Fibroblast of skin of left quadriceps (primary cell): ENCODE results near the gene IMPDH2.
"Not testable (repeated sequence)": the region's sequence is repeated elsewhere in the genome, so short reads cannot be mapped to it uniquely, and the experiment has no call there.

Experiments
- DNase-seq, 2 experiments: peaks; one replicate each; pipeline ENCODE4 v3.0.0-alpha.2; 2013; ENCODE audit warnings: low read depth in 2 of 2

IMPDH2 gene

GRCh38 chr3:49021213-49021812, 7.9 kb downstream of the IMPDH2 start:
- peak; percentile 94 to 95 for DNase-seq

GRCh38 chr3:49020330-49021212, 8.6 kb downstream of the IMPDH2 start:
- no peak for DNase-seq

- no peak for DNase-seq
Measured at GRCh38 chr3:49019941-49020329, 9.3 kb downstream of the IMPDH2 start.

- no peak for DNase-seq
Measured at GRCh38 chr3:49018707-49019006, 10.5 kb downstream of the IMPDH2 start.

- DNase-seq, result no peak
Measured at GRCh38 chr3:49017971-49018706, 11.1 kb downstream of the IMPDH2 start, which contains the start of gene DALRD3. TSS of gene DALRD3 (minus strand) at chr3:49018580. CDS start at chr3:49018564, 16 bp downstream.

- DNase-seq, result no peak
Measured at GRCh38 chr3:49017229-49017970, 11.8 kb downstream of the IMPDH2 start.

GRCh38 chr3:49016414-49017228, 12.6 kb downstream of the IMPDH2 start:
- DNase-seq, result no peak

GRCh38 chr3:49015765-49016164, 13.4 kb downstream of the IMPDH2 start:
- no peak for DNase-seq

GRCh38 chr3:49015072-49015471, 14.1 kb downstream of the IMPDH2 start:
- no peak for DNase-seq

- no peak for DNase-seq
Measured at GRCh38 chr3:49013738-49014660, 15.2 kb downstream of the IMPDH2 start.

- no peak for DNase-seq
Measured at GRCh38 chr3:49013113-49013737, 16.0 kb downstream of the IMPDH2 start.

GRCh38 chr3:49012441-49013017, 16.7 kb downstream of the IMPDH2 start:
- DNase-seq, result no peak

GRCh38 chr3:49009396-49009795, 19.8 kb downstream of the IMPDH2 start:
- DNase-seq, result no peak

GRCh38 chr3:49008627-49009026, 20.6 kb downstream of the IMPDH2 start:
- DNase-seq, result not testable (repeated sequence)

- peak; percentile 81 to 82 for DNase-seq
Measured at GRCh38 chr3:49007771-49008528, 21.2 kb downstream of the IMPDH2 start.

GRCh38 chr3:49007068-49007770, 22.0 kb downstream of the IMPDH2 start, which contains the start of gene WDR6:
TSS of gene WDR6 (plus strand) at chr3:49007391. CDS start at chr3:49007432, 41 bp downstream.
- DNase-seq, result peak; percentile 95

- DNase-seq, result no peak
Measured at GRCh38 chr3:49006408-49007067, 22.7 kb downstream of the IMPDH2 start.
